EH (cell line): ENCODE data around the gene HABP2.

Source experiments
- DNase-seq: peaks from one replicate; pipeline ENCODE4 v3.0.0-alpha.2; 2015; ENCODE audit warnings: low read depth

HABP2 gene

DNA sequence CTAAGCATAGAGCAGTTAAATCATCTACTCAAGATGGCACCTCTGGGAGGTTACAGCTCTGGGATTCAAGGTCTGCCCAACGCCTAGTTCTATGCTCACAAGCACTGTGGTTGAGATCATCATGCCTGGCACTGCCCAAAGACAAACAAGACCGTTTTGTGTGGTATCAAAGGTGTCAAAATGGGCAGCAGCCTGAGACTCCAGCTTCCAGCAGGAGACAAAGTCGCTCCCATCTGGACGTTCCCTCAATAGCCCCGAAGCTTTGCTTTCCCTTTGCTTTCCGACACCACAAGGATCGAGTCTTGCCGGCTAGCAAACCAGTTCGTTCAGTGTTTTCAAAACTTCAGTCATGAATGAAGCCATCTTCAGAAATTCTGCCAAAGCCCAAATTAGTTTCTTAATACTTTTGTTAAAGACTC is 5.1 kb downstream of the HABP2 start:
- DNase-seq = no peak

DNA sequence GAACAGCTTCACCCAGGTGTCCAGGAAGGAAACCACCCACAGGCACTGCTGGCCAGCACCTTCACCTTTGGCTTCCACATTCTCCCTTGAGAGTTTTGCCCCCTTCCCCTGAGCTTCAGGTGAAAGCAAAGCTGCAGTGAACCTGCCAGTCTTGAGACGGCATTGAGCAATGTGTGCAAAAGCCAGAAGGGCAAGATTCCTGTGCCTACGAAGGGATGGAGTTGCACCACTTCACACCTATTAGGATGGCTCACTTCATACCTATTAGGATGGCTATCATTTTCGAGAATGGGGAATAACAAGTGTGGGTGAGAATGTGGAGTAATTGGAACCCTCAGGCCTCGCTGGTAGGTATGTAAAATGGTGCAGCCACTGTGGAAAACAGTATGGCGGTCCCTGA is 7.2 kb downstream of the HABP2 start:
- no peak for DNase-seq

DNA sequence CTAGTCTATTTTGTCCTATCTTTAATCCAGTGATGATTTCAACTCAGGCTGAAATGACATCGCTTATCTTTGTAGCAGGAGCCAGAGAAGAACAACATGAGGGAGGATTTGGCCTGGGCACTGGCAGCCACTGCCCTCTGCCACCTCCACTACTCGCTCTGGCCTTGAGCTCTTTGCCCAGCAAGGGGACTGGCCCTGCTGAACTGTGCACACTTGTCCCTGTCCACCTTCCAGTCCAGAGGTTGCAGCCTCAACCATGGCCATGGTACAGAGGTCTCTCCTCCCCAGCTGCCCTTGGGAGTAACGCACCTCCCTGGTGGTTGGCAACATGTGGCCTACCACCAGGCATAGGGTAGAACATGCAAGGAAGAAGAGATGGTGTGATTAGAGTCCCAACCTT is 8.4 kb downstream of the HABP2 start:
- no peak for DNase-seq

- no peak for DNase-seq
Observed at GRCh38 chr10:113562069-113562468, 9.2 kb downstream of the HABP2 start.

DNA sequence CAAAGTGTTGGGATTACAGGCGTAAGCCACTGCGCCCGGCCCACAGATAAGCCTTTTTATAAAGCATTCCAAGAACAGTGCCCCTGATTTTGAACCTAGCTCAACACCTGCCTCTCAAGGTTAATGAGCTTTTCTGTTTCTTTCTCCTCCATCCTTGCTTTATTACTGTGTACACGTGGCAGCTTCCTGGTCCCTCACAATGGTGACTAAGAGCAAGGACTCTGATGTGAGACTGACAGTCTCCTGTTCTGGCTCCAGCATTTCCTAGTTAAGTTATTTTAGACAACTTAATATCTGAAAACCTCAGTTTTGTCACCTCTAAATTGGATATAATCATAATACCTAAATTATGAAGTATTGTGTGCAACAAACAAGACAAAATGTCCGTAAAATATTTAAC is 9.9 kb downstream of the HABP2 start:
- no peak for DNase-seq

DNA sequence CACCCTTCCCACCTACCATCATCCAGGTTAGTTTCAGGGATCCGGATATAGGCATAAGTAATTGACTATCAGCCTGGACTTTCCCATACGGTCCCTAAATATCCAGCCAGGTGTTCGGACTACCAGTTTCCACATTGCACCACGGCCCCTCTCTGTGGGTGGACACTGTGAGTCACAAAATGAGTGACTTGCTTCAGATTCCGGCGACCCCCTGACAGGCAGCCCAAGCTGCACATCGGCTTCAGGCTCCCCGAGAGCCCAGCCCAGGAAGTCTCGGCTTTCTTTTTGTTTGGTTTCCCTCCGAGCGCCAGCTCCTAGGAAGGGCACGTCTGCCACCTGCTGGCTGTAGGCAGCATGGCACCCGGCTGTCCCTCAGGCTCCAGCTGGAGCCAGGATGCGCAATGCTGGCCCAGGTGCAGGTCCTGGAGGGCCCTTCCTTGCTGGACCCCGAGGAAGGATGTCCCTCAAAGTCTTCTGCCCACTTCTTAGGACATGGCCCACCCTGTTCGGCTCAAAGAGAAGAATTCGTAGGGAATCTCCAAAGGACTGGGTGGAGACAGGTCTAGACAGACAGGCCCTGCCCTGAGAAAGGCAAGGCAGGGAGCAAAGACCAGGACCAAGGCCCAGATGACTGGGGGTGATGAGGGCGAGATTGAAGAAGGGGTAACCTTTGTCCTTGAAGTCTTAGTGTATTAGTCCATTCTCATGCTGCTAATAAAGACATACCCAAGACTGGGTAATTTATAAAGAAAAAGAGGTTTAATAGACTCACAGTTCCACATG is 10.6 kb downstream of the HABP2 start:
- peak; percentile 68 for DNase-seq

GRCh38 chr10:113565364-113565763 is 12.5 kb downstream of the HABP2 start:
- DNase-seq = peak; percentile 9

- DNase-seq = no peak
Observed at GRCh38 chr10:113566888-113567287, 14.0 kb downstream of the HABP2 start.

GRCh38 chr10:113569576-113569975 is 16.7 kb downstream of the HABP2 start:
- DNase-seq = no peak

- no peak for DNase-seq
Observed at GRCh38 chr10:113572520-113573290, 19.9 kb downstream of the HABP2 start.

- no peak for DNase-seq
Observed at GRCh38 chr10:113573368-113573767, 20.5 kb downstream of the HABP2 start.

DNA sequence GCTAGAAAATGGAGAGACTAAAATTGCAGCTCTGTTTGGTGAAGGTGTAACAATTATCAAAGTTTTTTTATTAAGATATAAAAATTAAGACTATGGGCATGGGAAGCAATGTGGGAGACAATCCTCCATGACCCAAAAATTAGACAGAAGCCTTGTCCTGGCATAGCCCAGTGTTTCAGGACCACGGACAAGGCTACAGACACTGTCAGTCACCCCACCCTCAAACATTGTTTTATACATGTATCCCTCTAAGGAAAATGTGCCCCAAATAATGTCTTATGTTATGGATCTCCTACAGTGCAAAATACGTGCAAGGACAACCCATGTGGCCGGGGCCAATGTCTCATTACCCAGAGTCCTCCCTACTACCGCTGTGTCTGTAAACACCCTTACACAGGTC is 24.0 kb downstream of the HABP2 start:
- DNase-seq = peak; percentile 52

GRCh38 chr10:113578773-113579172 is 25.9 kb downstream of the HABP2 start:
- no peak for DNase-seq

GRCh38 chr10:113581092-113581491 is 28.2 kb downstream of the HABP2 start:
- DNase-seq = no peak

GRCh38 chr10:113583571-113583970 is 30.7 kb downstream of the HABP2 start:
- no peak for DNase-seq

GRCh38 chr10:113585949-113586348 is 33.1 kb downstream of the HABP2 start:
- no peak for DNase-seq

- no peak for DNase-seq
Observed at GRCh38 chr10:113589201-113589770, 36.4 kb downstream of the HABP2 start.

DNA sequence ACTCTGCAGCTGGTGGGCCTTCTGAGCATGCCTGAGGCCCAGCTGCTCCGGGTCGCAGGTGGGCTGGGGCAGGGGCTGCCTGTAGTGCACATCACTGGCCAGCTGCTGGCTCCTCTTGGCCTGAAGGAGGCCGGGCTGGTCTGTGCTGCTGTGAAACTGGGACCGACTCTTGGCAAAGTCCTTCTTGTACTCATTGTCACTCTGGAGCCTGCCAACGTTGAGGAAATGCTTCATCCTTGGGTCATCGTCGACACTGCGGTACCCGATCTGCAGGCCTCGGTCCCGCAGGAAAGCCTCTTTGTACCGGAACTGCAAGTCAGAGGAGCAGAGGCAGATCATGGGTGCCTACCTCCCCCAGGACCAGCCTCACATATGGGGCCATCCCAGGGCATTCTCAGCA is 37.7 kb downstream of the HABP2 start:
- no peak for DNase-seq

DNA sequence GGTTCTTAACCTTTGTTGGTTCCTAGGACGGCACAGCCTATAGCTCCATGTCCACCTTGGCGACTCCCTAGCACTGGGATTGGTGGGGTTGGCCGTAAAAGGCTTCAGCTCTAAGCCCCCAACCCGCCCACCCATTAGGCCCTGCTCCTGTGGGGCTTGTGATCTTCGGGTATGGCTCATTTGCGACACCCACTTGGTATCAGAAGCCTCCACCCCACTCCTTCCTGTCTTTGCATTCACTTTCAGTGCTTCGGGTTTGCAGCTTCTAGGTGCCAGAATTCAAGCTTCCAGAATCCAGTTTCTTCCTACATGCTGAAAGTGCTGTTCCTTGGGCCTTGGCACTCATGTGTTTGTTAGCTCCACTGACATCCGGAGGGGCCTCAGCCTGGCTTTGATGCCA is 39.5 kb downstream of the HABP2 start:
- no peak for DNase-seq

DNA sequence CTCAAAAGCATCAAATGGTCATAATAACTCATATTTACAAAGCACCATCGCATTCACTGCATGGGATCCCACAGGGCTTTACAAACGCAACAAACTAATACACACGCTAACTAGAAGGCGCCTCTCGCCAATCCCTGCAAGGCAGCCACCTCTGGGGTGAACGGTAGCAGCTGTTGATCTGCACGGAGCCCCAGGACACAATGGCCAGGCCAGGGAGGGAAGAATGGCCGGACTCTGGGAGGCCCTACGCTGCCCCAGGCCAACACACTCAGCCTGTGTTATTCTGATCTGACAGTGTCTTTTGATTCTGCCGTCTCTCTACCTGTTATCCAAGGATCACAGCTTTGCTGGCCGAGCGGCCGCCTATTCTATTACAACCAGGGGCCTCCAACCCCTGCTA is 41.8 kb downstream of the HABP2 start:
- DNase-seq = no peak

GRCh38 chr10:113600569-113600968 is 47.7 kb downstream of the HABP2 start:
- no peak for DNase-seq

DNA sequence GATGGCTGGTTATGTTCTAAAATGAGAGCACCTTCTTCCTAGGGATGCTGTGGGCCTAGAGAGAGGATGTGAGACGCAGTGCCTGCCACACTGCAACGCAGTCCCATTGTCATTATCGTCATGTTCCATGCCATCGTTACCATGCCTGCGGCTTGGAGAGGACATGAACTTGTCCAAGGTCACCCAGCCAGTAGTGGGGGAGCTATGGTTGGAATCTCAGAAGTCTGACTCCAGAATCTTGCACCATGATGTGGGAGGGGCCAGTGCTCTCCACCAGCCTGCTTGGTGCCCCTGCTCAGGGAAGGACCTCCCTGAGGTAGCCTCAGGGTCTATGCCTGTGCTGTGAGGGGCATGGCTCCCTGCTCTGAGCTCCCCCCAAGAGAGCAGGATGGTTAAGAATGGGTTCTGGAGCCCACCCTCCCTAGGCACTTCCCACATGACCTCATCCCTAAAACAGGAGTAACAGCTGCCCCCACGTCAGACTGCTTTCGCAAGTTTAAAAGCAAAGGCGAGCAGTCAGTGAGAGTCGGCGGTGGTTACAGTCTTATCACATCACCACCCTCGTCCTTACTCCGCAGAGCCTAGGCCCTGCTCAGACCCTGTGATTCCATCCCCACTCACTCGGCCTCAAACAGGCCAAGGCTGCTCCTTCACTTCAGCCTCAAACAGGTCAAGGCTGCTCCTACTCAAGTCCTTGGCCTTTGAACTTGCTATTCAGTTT is 50.4 kb downstream of the HABP2 start:
- DNase-seq = no peak

DNA sequence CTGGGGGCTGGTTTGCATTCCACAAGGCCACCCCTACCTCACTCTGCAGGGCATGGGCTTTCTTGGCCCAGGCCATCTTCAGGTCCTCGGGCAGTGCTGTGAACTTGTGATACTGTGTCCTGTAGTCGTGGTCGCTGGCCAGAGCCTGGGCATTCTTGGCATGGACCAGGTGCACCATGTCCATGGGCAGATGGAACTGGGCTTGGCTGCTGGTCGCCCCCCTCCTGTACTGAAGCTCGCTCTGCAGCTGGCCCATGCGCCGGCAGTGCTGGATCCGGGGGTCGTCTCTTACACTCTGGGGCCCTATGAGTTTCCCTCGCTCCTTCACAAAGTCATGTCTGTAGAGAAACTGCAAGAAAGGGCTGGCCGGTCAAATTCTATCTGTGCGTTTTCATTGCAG is 51.7 kb downstream of the HABP2 start:
- no peak for DNase-seq
